Frontal cortex (tissue), 4 donors: Measurements from ENCODE around the gene DDX5. TPM values are rescaled to one million over a fixed set of nuclear protein-coding genes. Genes with fewer than 3 reads are reported as not detected.
A peak's percentile ranks its signal among the peaks of the same experiment; 100 is the strongest.

Source experiments
- DNase-seq, 2 donors: peaks; one replicate each; pipeline ENCODE4 v3.0.0; 2012; ENCODE audit warnings: low spot score in 2 of 2
- FAIRE-seq: peaks from 2 replicates; lab custom pipeline; 2012; peaks lifted over from hg19 to GRCh38; lab: Jason Lieb, UNC
- total RNA-seq: library from RNA; depleted of rRNA; stranded (reverse); fragments of >200 nt; gene quantifications from one replicate; pipeline ENCODE4 v1.2.3, GENCODE V29; 2014
- donor health status: control.
- donor health status: control.
- donor health status: control.

DDX5 gene
- total RNA-seq, 1 donor from 2014 or later = 416 TPM

DNA sequence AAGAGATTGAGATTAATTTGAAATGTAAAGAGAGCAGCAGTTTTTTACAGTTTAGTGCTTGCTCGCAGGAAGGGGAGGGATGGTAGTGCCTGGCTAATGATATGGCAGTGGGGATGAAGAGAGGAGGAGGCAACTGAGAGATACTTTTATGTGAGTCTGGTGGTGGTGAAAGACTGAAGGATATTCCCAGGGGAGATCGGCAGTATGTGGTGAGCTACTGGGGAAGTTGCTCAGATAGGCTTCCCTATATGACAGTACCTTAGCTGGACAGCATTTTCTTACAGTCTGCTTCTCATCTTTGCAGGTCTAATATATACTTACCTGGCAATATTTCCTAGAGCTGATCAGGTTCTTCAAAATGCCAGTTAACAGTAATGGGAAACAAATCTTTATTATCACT lies 9.3 kb upstream of the DDX5 start:
- DNase-seq (no peak), FAIRE-seq (no peak)

- FAIRE-seq = no peak
- DNase-seq = no peak
These were observed 3.1 kb upstream of the DDX5 start for GRCh38 chr17:64509179-64509578.

DNA sequence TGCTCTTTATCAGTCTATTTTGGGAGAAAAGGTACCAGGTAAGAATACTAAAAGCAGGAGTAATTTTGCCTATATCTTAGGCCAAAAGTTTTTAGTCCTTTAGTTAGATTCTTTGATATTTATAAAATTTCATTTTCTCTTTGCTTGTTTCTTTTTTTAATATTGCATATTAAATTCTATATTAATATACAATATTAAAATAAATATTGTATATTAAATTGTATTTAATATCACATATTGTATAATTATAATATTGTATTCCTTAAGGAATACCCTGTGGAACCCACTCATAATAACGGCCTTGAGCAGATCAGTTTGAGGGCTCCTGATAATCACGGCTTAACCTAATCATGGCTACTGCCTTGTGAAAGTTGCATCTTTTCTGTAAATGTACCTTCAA lies 2.6 kb upstream of the DDX5 start:
- DNase-seq = no peak
- FAIRE-seq = no peak

- DNase-seq = peak; percentile 43 to 46
- no peak for FAIRE-seq
These were observed 1.3 kb upstream of the DDX5 start for GRCh38 chr17:64507413-64507782.

DNA sequence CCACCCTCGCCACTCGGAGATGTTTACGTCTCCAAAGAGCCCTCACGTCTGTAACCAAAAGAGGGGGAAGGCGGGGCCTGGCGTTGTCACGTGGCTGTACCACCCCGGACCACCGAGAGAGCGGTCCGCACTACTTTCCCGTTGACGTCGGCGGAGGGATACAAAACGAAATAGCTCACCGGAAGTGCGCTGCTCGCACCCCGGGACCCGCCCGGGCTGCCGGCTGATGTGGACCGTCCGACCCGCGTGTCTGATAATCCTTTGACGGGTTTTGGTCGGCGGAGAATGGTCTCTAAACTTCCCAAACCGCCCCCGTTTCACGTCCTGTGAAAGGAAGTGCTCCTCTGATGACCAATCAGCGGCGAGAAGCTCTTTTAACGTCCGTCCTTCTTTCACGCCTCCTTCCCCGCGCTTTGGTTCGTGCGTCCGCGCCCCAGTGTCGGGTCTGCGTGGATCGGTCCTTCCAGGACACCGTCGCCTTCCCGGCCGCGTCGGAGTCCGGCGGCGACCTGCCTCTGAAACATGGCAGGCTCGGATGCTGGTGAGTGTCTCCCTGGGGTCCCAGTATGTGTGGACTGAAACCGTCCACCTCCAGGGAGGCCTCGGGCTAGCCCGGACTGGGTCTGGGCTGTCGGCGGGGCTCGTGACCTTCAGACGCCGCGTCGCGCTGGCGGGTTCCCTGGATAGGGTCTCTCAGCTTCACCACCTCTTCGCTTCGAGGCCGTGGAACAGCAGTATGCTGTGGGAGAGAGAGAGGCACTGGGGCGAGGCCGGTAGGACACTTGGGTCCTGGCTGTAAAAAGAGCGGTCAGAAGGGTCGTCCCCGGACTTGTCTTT lies 705 bp upstream of the DDX5 start, which contains the start of gene CEP95:
Gene CEP95 (plus strand): TSS at position 402 of the 837 bp plus-strand sequence. CDS start 121 bp downstream, at position 523.
- DNase-seq = peak; percentile 84 to 88
- FAIRE-seq = no peak

GRCh38 chr17:64505340-64506200 lies 519 bp downstream of the DDX5 start:
- no peak for FAIRE-seq

GRCh38 chr17:64504769-64505339 lies 1.2 kb downstream of the DDX5 start:
- FAIRE-seq (no peak), DNase-seq (no peak)

More at GRCh38 chr17:64505340-64506200, 519 bp downstream of the DDX5 start:
- DNase-seq = peak; percentile 79 to 82

- FAIRE-seq = no peak
- DNase-seq = no peak
These were observed 2.0 kb downstream of the DDX5 start for GRCh38 chr17:64503821-64504768.

DNA sequence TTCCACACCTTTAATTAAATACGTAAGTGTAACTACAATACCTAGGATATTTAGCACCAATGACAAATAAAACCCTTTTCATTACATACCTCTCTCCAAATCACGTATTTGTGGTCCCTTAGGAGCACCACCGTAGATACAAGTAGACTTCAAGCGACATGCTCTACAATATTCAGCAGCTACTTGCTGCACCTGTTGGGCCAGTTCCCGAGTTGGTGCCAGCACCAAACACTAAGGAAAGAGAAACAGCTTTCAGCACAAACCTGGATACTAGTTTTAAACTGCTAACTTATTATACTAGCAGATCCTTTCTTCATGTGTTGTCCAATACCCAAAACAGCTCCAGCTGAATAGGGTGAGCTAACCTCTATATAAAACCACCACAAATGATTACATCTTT lies 2.7 kb downstream of the DDX5 start:
- FAIRE-seq (no peak), DNase-seq (no peak)

- DNase-seq (no peak), FAIRE-seq (no peak)
These were observed 3.3 kb downstream of the DDX5 start for GRCh38 chr17:64502809-64503208.

GRCh38 chr17:64502021-64502420 lies 4.1 kb downstream of the DDX5 start:
- no peak for FAIRE-seq
- DNase-seq = no peak

GRCh38 chr17:64500862-64501765 lies 5.0 kb downstream of the DDX5 start:
- no peak for FAIRE-seq
- DNase-seq = no peak

DNA sequence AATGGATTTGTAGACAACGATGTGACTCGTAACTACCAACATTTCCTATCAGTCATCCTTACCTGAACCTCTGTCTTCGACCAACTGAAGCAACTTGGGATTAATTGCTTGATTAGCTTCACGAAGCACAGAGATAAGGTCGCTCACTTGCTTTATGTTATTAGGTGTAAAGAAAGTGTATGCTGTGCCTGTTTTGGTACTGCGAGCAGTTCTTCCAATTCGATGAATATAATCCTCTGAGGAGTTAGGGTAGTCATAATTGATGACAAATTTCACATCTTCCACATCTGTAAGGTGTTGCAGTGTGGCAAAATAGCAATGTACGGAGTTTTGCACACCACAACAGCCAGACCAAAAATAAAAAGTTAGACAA lies 5.6 kb downstream of the DDX5 start:
- no peak for DNase-seq
- FAIRE-seq = no peak

DNA sequence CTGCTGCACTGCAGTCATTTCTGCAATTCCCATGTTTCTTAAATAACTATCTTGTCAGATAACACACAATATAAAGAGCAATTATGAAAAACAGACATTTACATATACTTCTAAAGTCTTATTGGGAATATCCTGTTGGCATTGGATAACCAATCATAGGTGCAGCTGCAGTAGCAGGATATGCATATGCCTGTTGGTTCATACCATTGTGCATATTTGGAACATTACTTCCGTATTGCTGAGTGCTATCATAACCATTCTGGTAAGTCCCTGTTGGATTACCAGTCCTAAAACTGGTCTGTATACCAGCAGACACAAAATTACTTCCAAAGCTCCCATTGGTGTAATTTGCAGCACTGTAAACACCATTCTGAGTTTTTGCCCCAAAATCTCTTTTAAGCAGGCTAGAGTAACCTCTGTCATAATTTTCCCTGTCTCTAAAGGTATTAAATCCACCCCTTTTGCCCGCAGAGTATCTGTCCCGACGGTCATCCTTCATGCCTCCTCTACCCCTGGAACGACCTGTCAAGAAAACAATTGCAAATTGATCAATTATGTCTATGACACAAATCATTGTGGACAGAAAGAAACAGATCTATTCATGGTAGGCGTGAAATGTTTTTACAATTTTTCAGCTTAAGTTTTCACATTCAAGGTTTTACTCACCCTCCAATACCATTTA lies 6.1 kb downstream of the DDX5 start:
- DNase-seq (no peak), FAIRE-seq (no peak)

DNA sequence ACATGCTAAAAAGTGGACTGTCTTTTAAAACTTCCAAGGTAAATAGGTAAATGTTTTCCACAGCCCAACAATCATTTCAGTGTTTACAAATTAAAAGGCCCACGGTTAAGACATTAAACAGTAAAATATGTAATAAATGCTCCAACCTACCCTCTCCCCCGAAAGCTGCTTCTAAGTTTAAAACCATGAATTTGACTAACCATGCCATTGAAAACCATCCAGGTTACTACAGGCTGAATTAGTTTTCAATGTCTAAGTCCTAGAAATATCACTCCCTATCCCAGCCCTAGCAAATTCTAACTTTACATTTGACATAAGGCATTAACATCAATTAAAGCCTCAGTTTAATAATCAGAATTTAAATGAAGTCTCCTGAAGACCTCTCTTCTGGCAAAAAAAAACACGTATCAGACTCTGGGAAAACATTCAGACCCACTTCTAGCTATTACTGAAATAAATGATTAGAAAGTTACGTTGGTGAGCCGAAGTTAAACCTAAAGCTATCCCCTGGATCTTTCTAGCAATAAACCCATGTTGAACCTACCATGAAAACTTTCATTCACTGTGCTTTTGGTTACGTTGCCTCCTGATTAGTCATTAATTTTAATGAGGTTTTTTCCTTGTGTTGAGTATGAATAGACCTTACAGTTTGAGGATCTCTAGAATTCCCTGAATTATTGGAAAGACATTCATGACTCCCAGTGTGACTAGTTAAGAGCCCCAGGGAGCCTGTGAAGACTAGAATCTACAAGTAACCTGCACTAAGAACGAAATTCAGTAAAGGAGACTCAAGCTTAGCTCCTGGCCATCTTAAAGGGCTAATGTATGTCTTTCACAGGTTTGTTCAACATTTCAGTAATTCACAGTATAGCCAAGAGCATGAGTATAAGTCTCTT lies 7.5 kb downstream of the DDX5 start:
- FAIRE-seq = no peak
- DNase-seq = no peak

DNA sequence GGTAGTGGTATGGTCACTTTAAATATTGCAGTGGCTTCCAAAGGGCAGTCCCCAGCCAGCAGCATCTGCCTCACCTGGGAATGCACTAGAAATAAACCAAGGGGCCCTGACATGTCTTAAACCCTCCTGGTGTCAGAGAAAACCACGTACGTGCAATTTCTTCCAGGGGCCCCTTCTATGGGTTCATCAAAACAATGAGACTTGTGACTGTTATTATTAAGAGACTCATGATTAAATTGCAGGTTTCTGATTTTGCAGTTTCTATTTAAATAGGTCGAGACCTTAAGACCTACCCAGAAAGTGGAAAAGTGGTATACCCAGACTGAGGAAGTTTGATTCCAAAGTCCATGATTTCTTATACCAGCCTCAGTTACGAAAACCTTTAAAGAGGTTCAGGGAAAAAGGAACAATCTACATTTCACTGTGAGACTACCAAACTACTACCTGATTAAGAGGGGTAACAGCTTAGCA lies 8.5 kb downstream of the DDX5 start:
- FAIRE-seq (no peak), DNase-seq (no peak)
